Activated T-cell treated with anti-CD3 and anti-CD28 coated beads for 24 hours (primary cell): Measurements from ENCODE around the gene CISTR.
"Not testable (repeated sequence)": the region's sequence is repeated elsewhere in the genome, so short reads cannot be mapped to it uniquely, and the experiment has no call there.

ENCODE experiments used
- DNase-seq: peaks from one replicate; pipeline ENCODE4 v3.0.0-alpha.2; 2020; ENCODE audit warnings: low read depth

CISTR gene

GRCh38 chr12:53751336-53752191, at the start of gene CISTR:
Gene CISTR, minus strand, starts transcription at chr12:53751979.
- DNase-seq = no peak

GRCh38 chr12:53798575-53798974, 46.8 kb upstream of the CISTR start:
- DNase-seq = no peak

- no peak for DNase-seq
Measured at GRCh38 chr12:53795927-53796326, 44.1 kb upstream of the CISTR start.

- DNase-seq = no peak
Measured at GRCh38 chr12:53793221-53793620, 41.4 kb upstream of the CISTR start.

- DNase-seq = peak; percentile 3
Measured at GRCh38 chr12:53791735-53792326, 40.1 kb upstream of the CISTR start.

- no peak for DNase-seq
Measured at GRCh38 chr12:53789570-53789969, 37.8 kb upstream of the CISTR start.

- no peak for DNase-seq
Measured at GRCh38 chr12:53788892-53789291, 37.1 kb upstream of the CISTR start.

GRCh38 chr12:53786411-53786810, 34.6 kb upstream of the CISTR start:
- no peak for DNase-seq

- DNase-seq = no peak
Measured at GRCh38 chr12:53785161-53785560, 33.4 kb upstream of the CISTR start.

- no peak for DNase-seq
Measured at GRCh38 chr12:53782093-53782703, 30.4 kb upstream of the CISTR start.

GRCh38 chr12:53781228-53781801, 29.5 kb upstream of the CISTR start:
- no peak for DNase-seq

- no peak for DNase-seq
Measured at GRCh38 chr12:53780323-53780722, 28.5 kb upstream of the CISTR start.

- not testable (repeated sequence) for DNase-seq
Measured at GRCh38 chr12:53779679-53780078, 27.9 kb upstream of the CISTR start.

GRCh38 chr12:53777936-53778644, 26.3 kb upstream of the CISTR start:
- no peak for DNase-seq

GRCh38 chr12:53777412-53777811, 25.6 kb upstream of the CISTR start:
- no peak for DNase-seq

- no peak for DNase-seq
Measured at GRCh38 chr12:53776872-53777271, 25.1 kb upstream of the CISTR start.

GRCh38 chr12:53775478-53776145, 23.8 kb upstream of the CISTR start:
- DNase-seq = no peak

GRCh38 chr12:53770281-53770680, 18.5 kb upstream of the CISTR start:
- no peak for DNase-seq

- DNase-seq = no peak
Measured at GRCh38 chr12:53768976-53769375, 17.2 kb upstream of the CISTR start.

GRCh38 chr12:53766881-53767280, 15.1 kb upstream of the CISTR start:
- no peak for DNase-seq

GRCh38 chr12:53765891-53766290, 14.1 kb upstream of the CISTR start:
- DNase-seq = no peak

GRCh38 chr12:53764615-53765014, 12.8 kb upstream of the CISTR start:
- no peak for DNase-seq
